Measurements from ENCODE around the gene PIGV.
"Not testable (repeated sequence)": the region's sequence is repeated elsewhere in the genome, so short reads cannot be mapped to it uniquely, and the experiment has no call there.

The PIGV gene

GRCh38 chr1:26797627-26798026 lies 9.9 kb downstream of the PIGV start:
- FAIRE-seq: no peak

- FAIRE-seq: no peak
Measured at GRCh38 chr1:26799479-26800142, 11.9 kb downstream of the PIGV start.

GRCh38 chr1:26803932-26804331 lies 16.2 kb downstream of the PIGV start:
- FAIRE-seq: not testable (repeated sequence)

GRCh38 chr1:26810105-26810504 lies 22.4 kb downstream of the PIGV start:
- peak; percentile 3 for FAIRE-seq

GRCh38 chr1:26811057-26811456 lies 23.3 kb downstream of the PIGV start:
- FAIRE-seq: no peak

- no peak for FAIRE-seq
Measured at GRCh38 chr1:26811708-26812107, 24.0 kb downstream of the PIGV start.

GRCh38 chr1:26814377-26814776 lies 26.6 kb downstream of the PIGV start:
- no peak for FAIRE-seq

GRCh38 chr1:26814893-26815292 lies 27.1 kb downstream of the PIGV start:
- FAIRE-seq: no peak

- no peak for FAIRE-seq
Measured at GRCh38 chr1:26820784-26821269, 33.1 kb downstream of the PIGV start.

- no peak for FAIRE-seq
Measured at GRCh38 chr1:26822737-26823395, 35.1 kb downstream of the PIGV start.

GRCh38 chr1:26824731-26825130 lies 37.0 kb downstream of the PIGV start:
- no peak for FAIRE-seq

- no peak for FAIRE-seq
Measured at GRCh38 chr1:26826261-26827105, 38.7 kb downstream of the PIGV start, which contains the start of gene ZDHHC18. Gene ZDHHC18 (plus strand): TSS chr1:26826688. CDS start chr1:26826805, 117 bp downstream.

GRCh38 chr1:26827106-26827604 lies 39.4 kb downstream of the PIGV start:
- FAIRE-seq: no peak

- FAIRE-seq: no peak
Measured at GRCh38 chr1:26827663-26828062, 39.9 kb downstream of the PIGV start.

- no peak for FAIRE-seq
Measured at GRCh38 chr1:26828411-26828991, 40.8 kb downstream of the PIGV start.

GRCh38 chr1:26829184-26829911 lies 41.6 kb downstream of the PIGV start:
- FAIRE-seq: no peak

- no peak for FAIRE-seq
Measured at GRCh38 chr1:26831059-26831458, 43.3 kb downstream of the PIGV start.

GRCh38 chr1:26831546-26832248 lies 43.9 kb downstream of the PIGV start:
- no peak for FAIRE-seq

GRCh38 chr1:26832249-26832960 lies 44.7 kb downstream of the PIGV start:
- FAIRE-seq: no peak

Measured in TTC549 (cell line).